ENCODE results near the gene ARHGAP44. TPM values are rescaled to one million over a fixed set of nuclear protein-coding genes. Genes with fewer than 3 reads are reported as not detected.

Gene ARHGAP44
- total and polyA plus RNA-seq, 2 donors (not counting 3 experiments of a cell fraction or from before 2014, with no cell fraction given): 0.11 to 0.42 TPM

DNA sequence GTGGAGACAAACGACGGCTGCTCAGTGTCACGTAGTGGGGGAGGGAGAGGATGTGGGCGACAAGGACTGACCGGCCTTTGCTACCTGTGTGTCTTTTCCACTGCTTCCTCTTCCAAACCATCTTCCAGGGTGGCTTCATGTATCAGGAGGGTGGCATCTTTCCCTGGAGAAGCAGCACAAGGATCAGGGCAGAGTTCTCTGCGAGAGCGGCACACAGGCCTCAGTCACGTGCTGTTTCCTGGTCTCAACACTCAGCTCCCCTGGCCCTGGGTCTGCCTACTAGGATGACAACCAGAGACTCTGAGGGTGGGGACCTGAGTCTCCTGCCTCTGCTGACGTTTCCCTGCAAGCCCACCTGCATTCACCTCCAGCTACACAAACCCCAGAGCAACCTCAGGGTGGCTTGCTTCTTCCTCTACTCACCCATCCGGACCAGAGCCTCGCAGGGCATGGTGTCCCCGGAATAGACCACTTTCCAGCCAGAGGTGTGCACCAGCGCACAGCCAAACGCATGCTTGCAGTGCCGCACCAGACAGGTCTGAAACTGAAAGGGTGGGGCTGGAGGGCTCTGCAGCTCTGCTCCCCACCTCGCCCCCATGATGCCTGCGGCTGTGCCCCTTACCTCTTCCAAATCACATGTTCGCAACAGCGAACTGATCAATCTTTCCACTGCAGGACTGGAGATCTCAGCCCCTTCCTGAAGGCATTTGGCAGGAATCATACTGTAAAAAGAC is 205.2 kb downstream of the ARHGAP44 start:
- no peak for DNase-seq (ENCODE audit: low read depth, low spot score)
- Histone ChIP-seq H4K20me1 (replicated peaks; ENCODE audit: control insufficient read depth, extremely low read depth, insufficient read depth, low read length) (no peaks in the 10 kb centered on the region), H3K4me2 (ENCODE audit: insufficient read depth, low read length) (no peak overlapping the region), H3K79me2 (ENCODE audit: control insufficient read depth, insufficient read depth, low read length) (no peaks in the 10 kb centered on the region), H2AFZ (ENCODE audit: low read depth, low read length) (no peak overlapping the region), H3K4me3 (replicated peaks in 1 of 3; ENCODE audit: insufficient read depth in 1 of 3, low read depth in 1 of 3, low read length in 3 of 3) (no peak overlapping the region), H3K27ac (ENCODE audit: insufficient read depth, low read depth, low read length) (no peak overlapping the region), H3K36me3 (ENCODE audit: control insufficient read depth in 2 of 2, extremely low read depth in 1 of 2, insufficient read depth in 2 of 2, low read length in 2 of 2) (peaks cover 38 to 64% of the 10 kb centered on the region in 2 experiments), H3K9me1 (replicated peaks; ENCODE audit: control insufficient read depth, extremely low read depth, insufficient read depth, low read length) (no peaks in the 10 kb centered on the region), H3K9ac (replicated peaks; ENCODE audit: extremely low read depth, insufficient read depth, low read length) (no peak overlapping the region), H3K9me3 (replicated peaks; ENCODE audit: control insufficient read depth, insufficient read depth, low read length) (no peaks in the 10 kb centered on the region), H3K27me3 (ENCODE audit: control insufficient read depth in 2 of 2, insufficient read depth in 2 of 2, low read length in 2 of 2) (no peaks in the 10 kb centered on the region), H3K4me1 (ENCODE audit: control insufficient read depth, extremely low read depth, insufficient read depth, low read length) (no peaks in the 10 kb centered on the region)
- dilution Hi-C loops (cut with MboI; ENCODE audit: extremely low pct_ligation_motif_present, low sequenced_read_pairs): no loop called here
- intact Hi-C loops (cut with micrococcal nuclease): no loop called here
- no TSS peak for BruUV-seq (replicated peaks)
- POLR2A ChIA-PET: no interaction called here
- TF ChIP-seq FOS (IDR thresholded peaks at IDR 0.05; ENCODE audit: borderline replicate concordance, insufficient read depth, low read length) (no peak), POLR2AphosphoS5 (IDR thresholded peaks at IDR 0.05; ENCODE audit: insufficient read depth, low read depth, low read length) (no peak), POLR2A (IDR thresholded peaks at IDR 0.05; ENCODE audit: low read depth, low read length) (no peak), GATA2 (IDR thresholded peaks at IDR 0.05; ENCODE audit: insufficient read depth, insufficient read length, low read depth, low read length) (no peak), MYC (IDR thresholded peaks at IDR 0.05; ENCODE audit: low read depth, low read length) (no peak), EZH2 (IDR thresholded peaks at IDR 0.05; ENCODE audit: borderline replicate concordance, low read depth, low read length, severe bottlenecking) (no peak), JUN (IDR thresholded peaks at IDR 0.05; ENCODE audit: borderline replicate concordance, insufficient read depth, insufficient read length, low read depth) (no peak)
- TF ChIP-seq, protein P1, sequence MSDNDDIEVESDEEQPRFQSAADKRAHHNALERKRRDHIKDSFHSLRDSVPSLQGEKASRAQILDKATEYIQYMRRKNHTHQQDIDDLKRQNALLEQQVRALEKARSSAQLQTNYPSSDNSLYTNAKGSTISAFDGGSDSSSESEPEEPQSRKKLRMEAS (IDR thresholded peaks at IDR 0.05; ENCODE audit: insufficient read depth, insufficient read length): no peak
- TF ChIP-seq, protein P2, sequence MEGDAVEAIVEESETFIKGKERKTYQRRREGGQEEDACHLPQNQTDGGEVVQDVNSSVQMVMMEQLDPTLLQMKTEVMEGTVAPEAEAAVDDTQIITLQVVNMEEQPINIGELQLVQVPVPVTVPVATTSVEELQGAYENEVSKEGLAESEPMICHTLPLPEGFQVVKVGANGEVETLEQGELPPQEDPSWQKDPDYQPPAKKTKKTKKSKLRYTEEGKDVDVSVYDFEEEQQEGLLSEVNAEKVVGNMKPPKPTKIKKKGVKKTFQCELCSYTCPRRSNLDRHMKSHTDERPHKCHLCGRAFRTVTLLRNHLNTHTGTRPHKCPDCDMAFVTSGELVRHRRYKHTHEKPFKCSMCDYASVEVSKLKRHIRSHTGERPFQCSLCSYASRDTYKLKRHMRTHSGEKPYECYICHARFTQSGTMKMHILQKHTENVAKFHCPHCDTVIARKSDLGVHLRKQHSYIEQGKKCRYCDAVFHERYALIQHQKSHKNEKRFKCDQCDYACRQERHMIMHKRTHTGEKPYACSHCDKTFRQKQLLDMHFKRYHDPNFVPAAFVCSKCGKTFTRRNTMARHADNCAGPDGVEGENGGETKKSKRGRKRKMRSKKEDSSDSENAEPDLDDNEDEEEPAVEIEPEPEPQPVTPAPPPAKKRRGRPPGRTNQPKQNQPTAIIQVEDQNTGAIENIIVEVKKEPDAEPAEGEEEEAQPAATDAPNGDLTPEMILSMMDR (IDR thresholded peaks at IDR 0.05; ENCODE audit: extremely low read depth in 1 of 2, insufficient read depth in 1 of 2, low read depth in 1 of 2, low read length in 2 of 2): no peak
- CTCF ChIA-PET: interaction anchor here (1.2 kb wide), 1 partner anchor 23 kb away, joined by 3 read pairs; the partner anchor contains the start of gene ELAC2
- no peak for FAIRE-seq

Data from endothelial cell of umbilical vein (primary cell).